Peyer's patch (tissue), 4 donors: ENCODE results near the gene MSANTD2. TPM values are rescaled to one million over a fixed set of nuclear protein-coding genes. Genes with fewer than 3 reads are reported as not detected.
A peak's percentile ranks its signal among the peaks of the same experiment; 100 is the strongest.

Experiments
- DNase-seq, 3 donors: peaks; one replicate each; pipeline ENCODE4 v3.0.0-alpha.2; 2017 to 2019
- H3K27ac ChIP-seq, 4 donors: fragments of 200-600 bp; sonication (generic); one replicate each; pipeline ENCODE4 v1.5.1; 2016 to 2019
- H3K27me3 ChIP-seq, 2 donors: fragments of 200-600 bp; sonication (generic); one replicate each; pipeline ENCODE4 v1.5.1; 2019
- H3K36me3 ChIP-seq, 3 donors: fragments of 200-600 bp; sonication (generic); one replicate each; pipeline ENCODE4 v1.5.1; 2016 to 2019
- H3K4me1 ChIP-seq, 4 donors: fragments of 200-600 bp; sonication (generic); one replicate each; pipeline ENCODE4 v1.5.1; 2016 to 2019
- H3K4me3 ChIP-seq, 4 donors: fragments of 200-600 bp; sonication (generic); 1 replicate in 3 of 4; 2 replicates in 1 of 4; pipeline ENCODE4 v1.5.1; 2016 to 2019; ENCODE audit warnings: mild to moderate bottlenecking in 1 of 4
- H3K9me3 ChIP-seq, 4 donors: fragments of 200-600 bp; sonication (generic); one replicate each; pipeline ENCODE4 v1.5.1; 2016 to 2019; ENCODE audit warnings: mild to moderate bottlenecking in 1 of 4
- POLR2A ChIP-seq, 2 donors: fragments of 450-650 bp; IDR thresholded peaks; one replicate each; pipeline ENCODE4 v1.5.1; 2017; ENCODE audit warnings: antibody characterized with exemption in 2 of 2, mild to moderate bottlenecking in 2 of 2, moderate library complexity in 2 of 2
- total RNA-seq, 4 donors: library from RNA; depleted of rRNA; stranded (reverse); fragments of >200 nt; gene quantifications; one replicate each; pipeline ENCODE4 v1.1.0, GENCODE V29; 2016
- TF ChIP-seq, protein P1 (sequence below), 6 experiments: fragments of 450-650 bp in 4 of 6; fragments of 200-600 bp in 2 of 6; sonication (generic) in 1 of 6; IDR thresholded peaks; one replicate each; pipeline ENCODE4 v1.5.1; 2017 to 2019; ENCODE audit warnings: antibody characterized with exemption in 6 of 6, mild to moderate bottlenecking in 3 of 6, moderate library complexity in 1 of 6

The MSANTD2 gene
- total RNA-seq, 4 donors from 2014 or later = 16.5 to 33.8 (median 17.3) TPM

DNA sequence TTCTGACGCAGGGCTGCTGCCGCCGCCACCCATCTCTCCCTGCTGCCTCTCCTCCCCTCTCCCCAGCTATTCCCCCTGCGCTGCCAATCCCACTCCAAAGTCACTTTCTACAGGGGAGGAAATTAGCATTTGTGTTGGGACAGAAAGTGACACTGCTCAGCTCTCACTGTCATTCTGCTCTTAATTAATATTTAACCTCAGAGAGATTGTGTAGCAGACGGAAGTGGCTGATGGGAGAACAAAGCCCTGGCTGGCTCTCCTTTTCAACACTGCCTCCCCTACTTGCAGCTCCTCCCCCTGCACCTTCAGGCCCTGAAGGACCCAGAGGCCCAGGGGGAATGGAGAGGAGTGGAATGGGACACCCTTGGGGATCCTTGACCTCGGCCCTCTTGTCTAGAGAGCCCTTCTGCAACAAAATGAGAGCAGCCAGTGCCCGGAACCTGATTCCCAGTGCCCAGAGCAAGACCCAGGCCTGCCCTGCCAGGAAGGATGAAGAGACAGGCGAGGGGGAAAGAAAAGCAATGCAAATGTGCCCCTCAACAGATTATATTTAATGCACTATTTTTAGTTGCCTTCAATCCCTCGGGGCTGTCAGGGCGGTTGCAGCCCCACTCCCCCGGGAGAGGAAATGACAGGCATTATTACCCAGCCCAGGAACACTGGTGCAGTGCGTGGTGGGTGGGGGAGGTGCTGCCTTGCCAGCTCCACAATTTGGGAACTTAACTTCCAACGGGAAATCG lies 75.1 kb downstream of the MSANTD2 start:
- H3K36me3 ChIP-seq = no peaks in the 10 kb centered on the region
- DNase-seq = peak in 1 of 3 donors; percentile 55
- H3K4me3 ChIP-seq = peak overlapping the region in 2 of 4 donors; percentile 21 to 28
- H3K9me3 ChIP-seq = no peaks in the 10 kb centered on the region
- TF ChIP-seq POLR2A (IDR thresholded peaks at IDR 0.05) = no peak
- TF ChIP-seq, protein P1, sequence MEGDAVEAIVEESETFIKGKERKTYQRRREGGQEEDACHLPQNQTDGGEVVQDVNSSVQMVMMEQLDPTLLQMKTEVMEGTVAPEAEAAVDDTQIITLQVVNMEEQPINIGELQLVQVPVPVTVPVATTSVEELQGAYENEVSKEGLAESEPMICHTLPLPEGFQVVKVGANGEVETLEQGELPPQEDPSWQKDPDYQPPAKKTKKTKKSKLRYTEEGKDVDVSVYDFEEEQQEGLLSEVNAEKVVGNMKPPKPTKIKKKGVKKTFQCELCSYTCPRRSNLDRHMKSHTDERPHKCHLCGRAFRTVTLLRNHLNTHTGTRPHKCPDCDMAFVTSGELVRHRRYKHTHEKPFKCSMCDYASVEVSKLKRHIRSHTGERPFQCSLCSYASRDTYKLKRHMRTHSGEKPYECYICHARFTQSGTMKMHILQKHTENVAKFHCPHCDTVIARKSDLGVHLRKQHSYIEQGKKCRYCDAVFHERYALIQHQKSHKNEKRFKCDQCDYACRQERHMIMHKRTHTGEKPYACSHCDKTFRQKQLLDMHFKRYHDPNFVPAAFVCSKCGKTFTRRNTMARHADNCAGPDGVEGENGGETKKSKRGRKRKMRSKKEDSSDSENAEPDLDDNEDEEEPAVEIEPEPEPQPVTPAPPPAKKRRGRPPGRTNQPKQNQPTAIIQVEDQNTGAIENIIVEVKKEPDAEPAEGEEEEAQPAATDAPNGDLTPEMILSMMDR (IDR thresholded peaks at IDR 0.05) = no peak
- peaks cover 0 to 10% (median 2%) of the 10 kb centered on the region in 4 donors for H3K4me1 ChIP-seq
- no peaks in the 10 kb centered on the region for H3K27me3 ChIP-seq
- peak overlapping the region in 1 of 4 donors; percentile 22 for H3K27ac ChIP-seq

- no peak overlapping the region for H3K27ac ChIP-seq
- TF ChIP-seq, protein P1 (IDR thresholded peaks at IDR 0.05) = no peak
- no peak for TF ChIP-seq POLR2A (IDR thresholded peaks at IDR 0.05)
- H3K36me3 ChIP-seq = no peaks in the 10 kb centered on the region
- H3K9me3 ChIP-seq = no peaks in the 10 kb centered on the region
- H3K4me1 ChIP-seq = peaks cover 3 to 21% (median 7%) of the 10 kb centered on the region in 4 donors
- no peak overlapping the region for H3K4me3 ChIP-seq
- no peaks in the 10 kb centered on the region for H3K27me3 ChIP-seq
- no peak for DNase-seq
Measured at GRCh38 chr11:124722176-124722575, 78.0 kb downstream of the MSANTD2 start.

DNA sequence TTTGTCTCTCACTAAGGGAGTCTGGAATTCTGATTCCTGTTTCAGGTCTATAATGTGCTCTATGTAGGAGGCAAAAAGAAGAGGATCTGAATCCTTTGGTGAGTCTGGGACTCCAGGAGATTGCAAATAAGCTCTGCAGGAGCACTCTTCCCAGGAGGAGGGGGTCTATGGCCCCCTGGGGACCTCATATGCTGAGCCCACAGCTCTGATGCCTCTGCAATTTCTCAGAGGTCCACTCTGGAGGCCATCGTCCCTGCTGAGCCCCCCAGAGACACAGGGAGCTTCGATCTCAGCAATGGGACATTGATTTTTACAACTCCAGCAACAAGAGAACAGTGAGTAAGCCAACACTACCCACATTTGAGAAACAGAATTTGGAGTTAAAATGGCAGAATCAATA lies 80.7 kb downstream of the MSANTD2 start:
- DNase-seq = no peak
- Histone ChIP-seq H3K4me1 (peaks cover 0 to 12% (median 6%) of the 10 kb centered on the region in 4 donors), H3K36me3 (no peaks in the 10 kb centered on the region), H3K27me3 (no peaks in the 10 kb centered on the region), H3K4me3 (no peak overlapping the region), H3K27ac (no peak overlapping the region), H3K9me3 (no peaks in the 10 kb centered on the region)
- TF ChIP-seq, protein P1 (IDR thresholded peaks at IDR 0.05) = no peak
- TF ChIP-seq POLR2A (IDR thresholded peaks at IDR 0.05) = no peak

GRCh38 chr11:124718801-124719200 lies 81.4 kb downstream of the MSANTD2 start:
- H3K36me3 ChIP-seq = no peaks in the 10 kb centered on the region
- H3K4me3 ChIP-seq = no peak overlapping the region
- no peak for DNase-seq
- H3K9me3 ChIP-seq = no peaks in the 10 kb centered on the region
- TF ChIP-seq, protein P1 (IDR thresholded peaks at IDR 0.05) = no peak
- TF ChIP-seq POLR2A (IDR thresholded peaks at IDR 0.05) = no peak
- H3K27ac ChIP-seq = no peak overlapping the region
- no peaks in the 10 kb centered on the region for H3K27me3 ChIP-seq
- peaks cover 0 to 12% (median 6%) of the 10 kb centered on the region in 4 donors for H3K4me1 ChIP-seq

DNA sequence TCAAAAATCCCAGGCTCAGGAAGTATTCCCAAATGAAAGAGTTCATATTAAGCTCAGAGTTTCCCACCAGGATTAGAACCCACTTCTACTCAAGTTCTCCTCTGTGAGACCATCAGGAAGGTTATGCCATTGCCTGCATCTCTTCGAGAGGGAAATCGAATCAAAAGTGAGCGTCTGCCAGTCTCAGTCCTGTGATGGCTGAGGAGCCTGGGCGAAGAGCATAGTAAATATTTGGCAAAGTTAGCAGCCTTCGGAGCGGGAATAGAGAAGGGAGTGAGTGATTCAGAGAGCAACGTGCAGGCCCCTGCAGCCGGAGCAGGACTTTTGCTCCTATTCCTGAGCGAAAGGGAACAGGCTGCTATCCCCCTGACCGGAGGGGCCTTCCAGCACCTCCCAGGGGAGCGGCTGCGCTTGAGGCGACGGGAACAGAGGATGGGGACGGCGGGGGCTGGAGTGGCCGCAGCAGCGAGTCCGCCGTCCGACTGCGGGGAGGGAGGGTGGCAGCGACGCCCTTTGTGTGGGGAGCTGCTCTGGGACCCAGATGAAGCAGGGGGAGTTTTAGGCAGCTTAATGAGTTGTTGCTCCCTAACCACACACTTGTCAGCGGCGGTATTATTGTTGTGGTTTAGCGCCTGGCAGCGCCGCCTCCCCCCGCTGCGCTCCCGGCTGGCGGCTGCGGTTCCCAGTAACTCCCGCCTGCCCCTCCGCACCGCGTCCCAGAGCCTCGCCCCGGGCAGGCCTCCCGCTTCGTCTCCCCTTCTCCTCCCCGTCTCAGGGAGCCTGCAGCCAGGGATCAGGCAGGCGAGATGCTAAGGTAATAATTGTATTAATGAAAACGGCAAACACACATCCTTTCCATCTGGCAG lies 82.2 kb downstream of the MSANTD2 start:
- Histone ChIP-seq H3K27ac (peak overlapping the region in 1 of 4 donors; percentile 19), H3K27me3 (no peaks in the 10 kb centered on the region)
- DNase-seq = no peak

More for the DNA sequence above, 82.2 kb downstream of the MSANTD2 start:
- peak overlapping the region; percentile 10 to 48 (median 34) for H3K4me3 ChIP-seq
- TF ChIP-seq POLR2A (IDR thresholded peaks at IDR 0.05) = no peak
- TF ChIP-seq, protein P1 (IDR thresholded peaks at IDR 0.05) = no peak
- H3K36me3 ChIP-seq = no peaks in the 10 kb centered on the region
- H3K9me3 ChIP-seq = no peaks in the 10 kb centered on the region
- H3K4me1 ChIP-seq = peaks cover 0 to 12% (median 6%) of the 10 kb centered on the region in 4 donors
